Measurements from ENCODE around the gene AGBL4.

DNA sequence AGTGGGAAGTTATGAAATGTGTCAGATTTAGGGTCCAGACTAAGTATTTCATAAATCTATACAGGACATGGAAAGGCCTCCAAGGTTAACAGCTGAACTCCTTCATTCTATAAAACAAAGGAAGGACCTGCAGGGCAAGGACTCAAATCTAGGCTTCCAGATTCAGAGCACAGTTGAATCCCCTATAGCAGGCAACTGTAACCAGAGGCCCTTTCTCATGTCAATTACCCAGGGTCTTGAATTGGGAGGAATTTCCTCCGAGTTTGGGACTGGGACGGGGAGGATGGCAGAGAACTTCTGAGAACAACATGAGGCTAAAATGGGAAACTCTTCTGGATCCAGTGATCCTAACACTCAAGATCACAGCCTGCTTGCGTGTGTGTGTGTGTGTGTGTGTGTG lies 1134.1 kb downstream of the AGBL4 start:
- TF ChIP-seq EZH2phosphoT487 (IDR thresholded peaks at IDR 0.05; ENCODE audit: insufficient read depth, low read depth) (no peak), EZH2 (IDR thresholded peaks at IDR 0.05; ENCODE audit: insufficient read depth, poor library complexity, severe bottlenecking) (no peak)

Measured in GM23248 (cell line).